Measurements from ENCODE around the gene MESP1. TPM values are rescaled to one million over a fixed set of nuclear protein-coding genes. Genes with fewer than 3 reads are reported as not detected.

Gene MESP1
- total RNA-seq, 1 experiment from 2014 or later = 8.8 TPM

- Histone ChIP-seq H3K9me3 (ENCODE audit: control insufficient read depth in 1 of 2, insufficient read depth in 1 of 2, low read depth in 1 of 2, low read length in 2 of 2) (no peaks in the 10 kb centered on the region), H3K36me3 (ENCODE audit: control insufficient read depth in 1 of 2, insufficient read depth in 2 of 2, low read length in 2 of 2) (no peaks in the 10 kb centered on the region), H3K9me2 (ENCODE audit: insufficient read depth) (no peaks in the 10 kb centered on the region), H3K4me1 (ENCODE audit: control insufficient read depth in 1 of 2, insufficient read depth in 2 of 2, low read length in 2 of 2) (peaks cover 4 to 22% of the 10 kb centered on the region in 2 experiments; a peak in 2 of 4 replicates), H2AFZ (ENCODE audit: low read depth, low read length, poor library complexity, severe bottlenecking) (no peak overlapping the region), H3K4me2 (ENCODE audit: low read length) (no peak overlapping the region), H3K4me3 (replicated peaks in 1 of 2; ENCODE audit: low read depth in 1 of 2, low read length in 2 of 2) (no peak overlapping the region), H4K20me1 (ENCODE audit: insufficient read depth) (no peaks in the 10 kb centered on the region), H3K9ac (ENCODE audit: low read length) (no peak overlapping the region), H3K27ac (ENCODE audit: low read depth, low read length) (no peak overlapping the region; the same call in 1 of the 2 replicates), H3K27me3 (ENCODE audit: insufficient read depth, low read length) (no peaks in the 10 kb centered on the region), H3K79me2 (ENCODE audit: insufficient read depth, low read length) (no peaks in the 10 kb centered on the region; the same call in 1 of the 2 replicates)
- TF ChIP-seq ZNF274 (IDR thresholded peaks at IDR 0.05; ENCODE audit: low read depth, low read length) (no peak), FOSL1 (IDR thresholded peaks at IDR 0.05; ENCODE audit: low read depth) (no peak), POLR2A (IDR thresholded peaks at IDR 0.05; ENCODE audit: borderline replicate concordance, extremely low read depth, insufficient read depth, insufficient read length) (no peak), SIN3A (IDR thresholded peaks at IDR 0.05; ENCODE audit: low read depth) (no peak), EZH2phosphoT487 (IDR thresholded peaks at IDR 0.05; ENCODE audit: borderline replicate concordance) (no peak), CTCF (IDR thresholded peaks at IDR 0.05 in 2 of 3, conservative IDR thresholded peaks at IDR 0.05 in 1 of 3; ENCODE audit: borderline replicate concordance in 1 of 3, insufficient read depth in 1 of 3, low read depth in 2 of 3, low read length in 2 of 3) (no peak), YY1 (IDR thresholded peaks at IDR 0.05; ENCODE audit: extremely low read depth, insufficient replicate concordance, low read depth, low read length) (no peak), SRF (IDR thresholded peaks at IDR 0.05; ENCODE audit: low read depth) (no peak), JUND (IDR thresholded peaks at IDR 0.05) (no peak), ZBTB33 (IDR thresholded peaks at IDR 0.05; ENCODE audit: extremely low read depth, insufficient replicate concordance, low read length) (no peak), TCF7L2 (IDR thresholded peaks at IDR 0.05; ENCODE audit: borderline replicate concordance, extremely low read depth, insufficient read depth, insufficient read length) (no peak), REST (IDR thresholded peaks at IDR 0.05; ENCODE audit: low read depth) (no peak)
- intact Hi-C loops (cut with micrococcal nuclease) = loop anchor here (10.0 kb wide), 1 partner anchor 468 kb away; no protein-coding TSS in a partner anchor
- DNase-seq (ENCODE audit: low read depth, low spot score) (no peak), ATAC-seq (no peak)
- ChIA-PET CTCF (no interaction called here), RAD21 (ENCODE audit: low non-redundant PET in 1 of 2, low total read pairs in 2 of 2, uncharacterized antibody in 2 of 2, unreplicated experiment in 2 of 2) (no interaction called here), POLR2A (no interaction called here)
- BruUV-seq (replicated peaks) = no TSS peak
These were observed 4.7 kb downstream of the MESP1 start for GRCh38 chr15:89746386-89746780.
